SK-N-SH (cell line): ENCODE results near the gene LTC4S. TPM values are rescaled to one million over a fixed set of nuclear protein-coding genes. Genes with fewer than 3 reads are reported as not detected.

Source experiments
- CTCF ChIA-PET: fragments of 300-600, 350-600 bp; formaldehyde crosslinking; extraction: SDS; loops from one replicate; lab custom pipeline; 2021; lab: Yijun Ruan, JAX
- POLR2A ChIA-PET: fragments of 350-600 bp; sonication (Branson Sonifier 250); formaldehyde crosslinking; extraction: SDS; loops from one replicate; lab custom pipeline; 2020; ENCODE audit warnings: antibody characterized with exemption, inconsistent platforms; lab: Yijun Ruan, JAX
- DNase-seq: peaks from one replicate; pipeline ENCODE4 v3.0.0; 2012
- H2AFZ ChIP-seq: fragments of 200-600 bp; sonication (generic); 2 replicates; pipeline ENCODE4 v1.8.1; 2016; ENCODE audit warnings: antibody characterized with exemption, mild to moderate bottlenecking, low read depth
- H3F3A ChIP-seq: fragments of 200-600 bp; sonication (generic); replicated peaks from 2 replicates; pipeline ENCODE3; 2016; ENCODE audit warnings: antibody characterized with exemption, mild to moderate bottlenecking; ENCODE audit not compliant: insufficient read depth
- H3K27ac ChIP-seq, 2 experiments: fragments of 200-500 bp in 1 of 2; fragments of 200-600 bp in 1 of 2; sonication (Bioruptor generic) in 1 of 2; sonication (generic), shearing (Covaris generic) in 1 of 2; 2 replicates each; pipeline versions ENCODE4 v1.5.1 to v1.6.1; 2014 to 2016; ENCODE audit warnings: low read depth in 2 of 2, inconsistent platforms in 1 of 2, low read length in 1 of 2, mild to moderate bottlenecking in 1 of 2, mixed read lengths in 1 of 2
- H3K27me3 ChIP-seq: fragments of 200-600 bp; sonication (generic), shearing (Covaris generic); 2 replicates; pipeline ENCODE4 v1.6.1; 2016; ENCODE audit warnings: mixed run types; ENCODE audit not compliant: insufficient read depth
- H3K36me3 ChIP-seq, 2 experiments: fragments of 200-500 bp in 1 of 2; fragments of 200-600 bp in 1 of 2; sonication (Bioruptor generic) in 1 of 2; sonication (generic) in 1 of 2; replicated peaks in 1 of 2; 2 replicates each; pipeline versions ENCODE3 to v1.5.1; 2014 to 2016; ENCODE audit warnings: low read length in 1 of 2, mild to moderate bottlenecking in 1 of 2; ENCODE audit not compliant: insufficient read depth in 2 of 2, control insufficient read depth in 1 of 2
- H3K4me1 ChIP-seq, 2 experiments: fragments of 200-500 bp in 1 of 2; fragments of 200-600 bp in 1 of 2; sonication (Bioruptor generic) in 1 of 2; sonication (generic), shearing (Covaris generic) in 1 of 2; 2 replicates each; pipeline versions ENCODE4 v1.5.1 to v1.6.1; 2014 to 2016; ENCODE audit warnings: low read depth in 1 of 2, low read length in 1 of 2, mixed run types in 1 of 2; ENCODE audit not compliant: insufficient read depth in 2 of 2, control insufficient read depth in 1 of 2
- H3K4me2 ChIP-seq: fragments of 200-600 bp; sonication (generic), shearing (Covaris generic); 2 replicates; pipeline ENCODE4 v1.6.1; 2017; ENCODE audit warnings: mixed run types
- H3K4me3 ChIP-seq, 2 experiments: fragments of 200-500 bp in 1 of 2; fragments of 200-600 bp in 1 of 2; sonication (Bioruptor generic) in 1 of 2; sonication (generic), shearing (Covaris generic) in 1 of 2; 2 replicates each; pipeline versions ENCODE4 v1.5.1 to v1.8.1; 2014 to 2016; ENCODE audit warnings: low read depth in 2 of 2, inconsistent platforms in 1 of 2, low read length in 1 of 2, mild to moderate bottlenecking in 1 of 2, mixed read lengths in 1 of 2, moderate library complexity in 1 of 2
- H3K79me2 ChIP-seq: fragments of 200-600 bp; sonication (generic); 2 replicates; pipeline ENCODE4 v1.8.1; 2017; ENCODE audit warnings: mild to moderate bottlenecking; ENCODE audit not compliant: insufficient read depth
- H3K9ac ChIP-seq: fragments of 200-600 bp; sonication (generic); 2 replicates; pipeline ENCODE4 v1.6.1; 2017; ENCODE audit warnings: mixed run types
- H3K9me2 ChIP-seq: fragments of 200-600 bp; sonication (generic); 2 replicates; pipeline ENCODE4 v1.6.1; 2017; ENCODE audit warnings: mixed run types
- H3K9me3 ChIP-seq: fragments of 200-600 bp; sonication (generic); 2 replicates; pipeline ENCODE4 v1.6.1; 2017; ENCODE audit warnings: mixed run types, mild to moderate bottlenecking, moderate library complexity
- H4K20me1 ChIP-seq: fragments of 200-600 bp; sonication (generic); 2 replicates; pipeline ENCODE4 v1.6.1; 2017; ENCODE audit warnings: mild to moderate bottlenecking, mixed run types; ENCODE audit not compliant: insufficient read depth
- CHD2 ChIP-seq: fragments of 150-350 bp; IDR thresholded peaks from 2 replicates; pipeline ENCODE4 v1.6.1; 2018; ENCODE audit warnings: low read length; ENCODE audit not compliant: partially characterized antibody
- CTCF ChIP-seq: fragments of 200-600 bp; sonication (generic); IDR thresholded peaks from 2 replicates; pipeline ENCODE4 v1.6.1; 2017; ENCODE audit warnings: antibody characterized with exemption, mild to moderate bottlenecking, moderate library complexity
- FOSL2 ChIP-seq: IDR thresholded peaks from 2 replicates; pipeline ENCODE4 v1.4.0; 2012; ENCODE audit warnings: low read depth, mild to moderate bottlenecking, moderate library complexity, borderline replicate concordance
- JUND ChIP-seq: IDR thresholded peaks from 2 replicates; pipeline ENCODE4 v1.4.0; 2012
- MAX ChIP-seq: IDR thresholded peaks from 2 replicates; pipeline ENCODE4 v1.4.0; 2012; ENCODE audit warnings: low read depth
- MXI1 ChIP-seq: IDR thresholded peaks from 2 replicates; pipeline ENCODE4 v1.6.1; 2012; ENCODE audit warnings: mild to moderate bottlenecking, low read depth, low read length, improper control_type of control experiment
- NFIC ChIP-seq: IDR thresholded peaks from 2 replicates; pipeline ENCODE4 v1.4.0; 2012; ENCODE audit warnings: borderline replicate concordance
- NRF1 ChIP-seq: IDR thresholded peaks from 2 replicates; pipeline ENCODE4 v1.6.1; 2012; ENCODE audit warnings: low read depth, mild to moderate bottlenecking, low read length
- PBX3 ChIP-seq: IDR thresholded peaks from 2 replicates; pipeline ENCODE4; 2012
- POLR2AphosphoS5 ChIP-seq: IDR thresholded peaks from 2 replicates; pipeline ENCODE4 v1.6.1; 2012; ENCODE audit warnings: low read depth, low read length
- RAD21 ChIP-seq: IDR thresholded peaks from 2 replicates; pipeline ENCODE4 v1.6.1; 2012; ENCODE audit warnings: mild to moderate bottlenecking, low read length
- RCOR1 ChIP-seq: fragments of 150-350 bp; IDR thresholded peaks from 2 replicates; pipeline ENCODE4 v1.6.1; 2017; ENCODE audit warnings: antibody characterized with exemption, low read length
- RFX5 ChIP-seq: IDR thresholded peaks from 2 replicates; pipeline ENCODE4 v1.6.1; 2012; ENCODE audit warnings: mild to moderate bottlenecking, improper control_type of control experiment, low read length
- SIN3A ChIP-seq: IDR thresholded peaks from 2 replicates; pipeline ENCODE4 v1.6.1; 2012; ENCODE audit warnings: low read depth, mild to moderate bottlenecking, low read length, moderate library complexity, borderline replicate concordance
- SMC3 ChIP-seq: IDR thresholded peaks from 2 replicates; pipeline ENCODE4 v1.6.1; 2012; ENCODE audit warnings: low read depth, low read length, improper control_type of control experiment
- TCF12 ChIP-seq: IDR thresholded peaks from 2 replicates; pipeline ENCODE4 v1.4.0; 2012
- TEAD4 ChIP-seq: IDR thresholded peaks from 2 replicates; pipeline ENCODE4 v1.4.0; 2012; ENCODE audit warnings: mild to moderate bottlenecking, borderline replicate concordance; ENCODE audit not compliant: insufficient read depth
- USF1 ChIP-seq: IDR thresholded peaks from 2 replicates; pipeline ENCODE4 v1.4.0; 2012; ENCODE audit warnings: low read depth, borderline replicate concordance
- WGBS: methylation state at CpG from one replicate; pipeline ENCODE4 v1.1.6; 2017; ENCODE audit warnings: low lambda C conversion rate; 5-methylcytosine and 5-hydroxymethylcytosine counted together
- polyA plus RNA-seq, 3 experiments: library from polyadenylated mRNA; depleted of rRNA; stranded (reverse); fragments of >200 nt; gene quantifications; 2 replicates each; pipeline ENCODE4 v1.2.3, GENCODE V29; 2012

The LTC4S gene
- polyA plus RNA-seq, 1 of the 3 experiments (the other 2 are of a cell fraction), result 0.43 TPM

GRCh38 chr5:179837076-179838011, 43.6 kb downstream of the LTC4S start (continued):
- TF ChIP-seq CHD2 (no peak), RAD21 (no peak), TEAD4 (no peak), POLR2AphosphoS5 (no peak), TCF12 (no peak), MXI1 (no peak), JUND (no peak)

- Histone ChIP-seq H3K27ac (no peak overlapping the region), H3K27me3 (no peaks in the 10 kb centered on the region), H3K36me3 (peaks cover 23 to 25% of the 10 kb centered on the region in 2 experiments), H4K20me1 (peaks cover 14% of the 10 kb centered on the region; the same call in 1 of the 2 replicates), H2AFZ (no peak overlapping the region), H3K9me3 (no peaks in the 10 kb centered on the region), H3K9ac (no peak overlapping the region), H3K79me2 (no peaks in the 10 kb centered on the region), H3F3A (peaks cover 30% of the 10 kb centered on the region), H3K4me2 (no peak overlapping the region), H3K4me3 (no peak overlapping the region), H3K9me2 (no peaks in the 10 kb centered on the region), H3K4me1 (no peaks in the 10 kb centered on the region; a peak in 1 of 4 replicates)
- 88% methylated on average over 11 of the region's 16 CpGs for WGBS
- CTCF ChIA-PET, result interaction anchor here (1.0 kb wide), 1 partner anchor 21 kb away, joined by 4 read pairs; no protein-coding TSS in a partner anchor
- POLR2A ChIA-PET, result no interaction called here
- DNase-seq, result no peak
- no peak for TF ChIP-seq RAD21
- peak; percentile 37 for TF ChIP-seq POLR2AphosphoS5
These were observed 45.8 kb downstream of the LTC4S start for GRCh38 chr5:179839328-179840256.

- Histone ChIP-seq H3K9me2 (no peaks in the 10 kb centered on the region), H3F3A (peaks cover 30% of the 10 kb centered on the region), H3K9ac (no peak overlapping the region), H3K27me3 (no peaks in the 10 kb centered on the region), H3K27ac (no peak overlapping the region), H2AFZ (no peak overlapping the region), H3K4me2 (no peak overlapping the region), H4K20me1 (peaks cover 14% of the 10 kb centered on the region; the same call in 1 of the 2 replicates), H3K4me3 (no peak overlapping the region), H3K79me2 (no peaks in the 10 kb centered on the region), H3K9me3 (0 out of 2 replicates have a peak, but pooled peaks cover 6% of the 10 kb centered on the region), H3K4me1 (no peaks in the 10 kb centered on the region; a peak in 1 of 4 replicates), H3K36me3 (peaks cover 23 to 32% of the 10 kb centered on the region in 2 experiments)
- ChIA-PET POLR2A (interaction anchor here (1.3 kb wide), 1 partner anchor 8 kb away, joined by 4 read pairs; no protein-coding TSS in a partner anchor), CTCF (interaction anchor here (1.0 kb wide), 1 partner anchor 22 kb away, joined by 4 read pairs; no protein-coding TSS in a partner anchor)
- no peak for DNase-seq
- 94% methylated on average over 11 of the region's 11 CpGs for WGBS
- TF ChIP-seq USF1, result no peak
- no peak for TF ChIP-seq NFIC
- TF ChIP-seq CTCF, result no peak
- TF ChIP-seq JUND, result no peak
- no peak for TF ChIP-seq FOSL2
- no peak for TF ChIP-seq NRF1
- TF ChIP-seq MXI1, result no peak
- TF ChIP-seq CHD2, result no peak
- TF ChIP-seq RCOR1, result no peak
- no peak for TF ChIP-seq MAX
- TF ChIP-seq SMC3, result no peak
- TF ChIP-seq PBX3, result no peak
- no peak for TF ChIP-seq RFX5
- no peak for TF ChIP-seq SIN3A
These were observed 46.5 kb downstream of the LTC4S start for GRCh38 chr5:179840321-179840720.
